H1 (cell line): Measurements from ENCODE around the gene MYO5B. TPM values are rescaled to one million over a fixed set of nuclear protein-coding genes. Genes with fewer than 3 reads are reported as not detected.

Experiments
- CTCF ChIA-PET: fragments of 300-600 bp; sonication (Branson Sonifier 250); formaldehyde crosslinking; loops from one replicate; lab custom pipeline; 2021; ENCODE audit not compliant: partially characterized antibody; lab: Charles Lee
- POLR2A ChIA-PET: fragments of 300-600 bp; sonication (Branson Sonifier 250); formaldehyde crosslinking; loops from one replicate; lab custom pipeline; 2021; ENCODE audit warnings: inconsistent platforms; ENCODE audit not compliant: partially characterized antibody; lab: Charles Lee
- DNase-seq, 2 experiments: peaks; one replicate each; pipeline versions ENCODE4 v3.0.0 to v3.0.0-alpha.2; 2010 to 2022; ENCODE audit warnings: low spot score in 2 of 2, low read depth in 1 of 2, mixed read lengths in 1 of 2
- FAIRE-seq: peaks from 2 replicates; lab custom pipeline; 2011; peaks lifted over from hg19 to GRCh38; lab: Jason Lieb, UNC
- H2AFZ ChIP-seq: 2 replicates; pipeline ENCODE4 v1.8.1; 2012; ENCODE audit warnings: low read length, inconsistent platforms
- H2AK5ac ChIP-seq: 2 replicates; pipeline ENCODE4 v1.6.1; 2013; ENCODE audit warnings: low read depth, low read length
- H2BK120ac ChIP-seq: replicated peaks from 2 replicates; pipeline ENCODE3; 2013; ENCODE audit warnings: low read depth, low read length, inconsistent platforms
- H2BK12ac ChIP-seq: 2 replicates; pipeline ENCODE4 v1.6.1; 2013; ENCODE audit warnings: low read depth, low read length
- H2BK15ac ChIP-seq: 2 replicates; pipeline ENCODE4 v1.6.1; 2013; ENCODE audit warnings: low read length
- H2BK20ac ChIP-seq: 2 replicates; pipeline ENCODE4 v1.6.1; 2013; ENCODE audit warnings: low read length
- H2BK5ac ChIP-seq: 2 replicates; pipeline ENCODE4 v1.6.1; 2013; ENCODE audit warnings: low read depth, low read length
- H3K14ac ChIP-seq: 2 replicates; pipeline ENCODE4 v1.6.1; 2013; ENCODE audit warnings: inconsistent platforms; ENCODE audit not compliant: insufficient read length
- H3K18ac ChIP-seq: 2 replicates; pipeline ENCODE4 v1.6.1; 2013; ENCODE audit warnings: low read length; ENCODE audit errors: extremely low read depth
- H3K23ac ChIP-seq: 2 replicates; pipeline ENCODE4 v1.6.1; 2013; ENCODE audit warnings: inconsistent platforms; ENCODE audit not compliant: insufficient read length
- H3K23me2 ChIP-seq: 2 replicates; pipeline ENCODE4 v1.6.1; 2013; ENCODE audit warnings: low read depth, low read length
- H3K27ac ChIP-seq: 2 replicates; pipeline ENCODE4 v1.6.1; 2011; ENCODE audit warnings: low read depth, low read length, inconsistent platforms
- H3K27me3 ChIP-seq, 4 experiments: replicated peaks in 1 of 4; 1 replicate in 1 of 4; 2 replicates in 3 of 4; pipeline versions ENCODE4 v1.6.1 to v1.8.1; 2011 to 2013; ENCODE audit warnings: low read length in 3 of 4, mild to moderate bottlenecking in 3 of 4, inconsistent platforms in 2 of 4, mixed read lengths in 2 of 4, moderate library complexity in 1 of 4; ENCODE audit not compliant: control insufficient read depth in 3 of 4, insufficient read depth in 3 of 4; ENCODE audit errors: extremely low read depth in 1 of 4
- H3K36me3 ChIP-seq, 4 experiments: 2 replicates each; pipeline versions ENCODE4 v1.6.1 to v1.8.1; 2011 to 2013; ENCODE audit warnings: mild to moderate bottlenecking in 4 of 4, low read length in 3 of 4, moderate library complexity in 2 of 4, control low read depth in 1 of 4, inconsistent platforms in 1 of 4; ENCODE audit not compliant: insufficient read depth in 4 of 4, control insufficient read depth in 2 of 4
- H3K4ac ChIP-seq: replicated peaks from 2 replicates; pipeline ENCODE3; 2013; ENCODE audit warnings: low read length, low read depth, mixed read lengths, inconsistent platforms; ENCODE audit not compliant: insufficient read length
- H3K4me1 ChIP-seq, 4 experiments: replicated peaks in 1 of 4; 1 replicate in 1 of 4; 2 replicates in 3 of 4; pipeline versions ENCODE4 v1.6.1 to v1.8.1; 2011 to 2013; ENCODE audit warnings: low read length in 3 of 4, inconsistent platforms in 2 of 4, mixed read lengths in 1 of 4; ENCODE audit not compliant: insufficient read depth in 4 of 4, control insufficient read depth in 3 of 4
- H3K4me2 ChIP-seq, 2 experiments: 2 replicates each; pipeline versions ENCODE4 v1.6.1 to v1.8.1; 2011 to 2013; ENCODE audit warnings: low read depth in 2 of 2, low read length in 2 of 2, control low read depth in 1 of 2, inconsistent platforms in 1 of 2, mild to moderate bottlenecking in 1 of 2; ENCODE audit not compliant: insufficient read depth in 1 of 2
- H3K4me3 ChIP-seq, 4 experiments: fragments of 200-600, 300-600 bp in 1 of 4; sonication (generic), shearing (Covaris generic), sonication (Bioruptor Twin) in 1 of 4; 2 replicates each; pipeline versions ENCODE4 v1.5.1 to v1.8.1; 2011 to 2016; ENCODE audit warnings: low read length in 4 of 4, low read depth in 3 of 4, control low read depth in 2 of 4, inconsistent platforms in 2 of 4, mild to moderate bottlenecking in 2 of 4, mixed read lengths in 1 of 4, moderate library complexity in 1 of 4; ENCODE audit not compliant: insufficient read depth in 2 of 4; ENCODE audit errors: extremely low read depth in 1 of 4
- H3K56ac ChIP-seq: replicated peaks from 2 replicates; pipeline ENCODE3; 2013; ENCODE audit warnings: low read depth, mild to moderate bottlenecking, mixed read lengths, low read length, inconsistent platforms; ENCODE audit not compliant: insufficient read length
- H3K79me1 ChIP-seq: 2 replicates; pipeline ENCODE4 v1.6.1; 2013; ENCODE audit warnings: low read depth, low read length, control low read depth
- H3K79me2 ChIP-seq, 2 experiments: 2 replicates each; pipeline versions ENCODE4 v1.6.1 to v1.8.1; 2012 to 2013; ENCODE audit warnings: low read length in 2 of 2, mild to moderate bottlenecking in 2 of 2, inconsistent platforms in 1 of 2; ENCODE audit not compliant: insufficient read depth in 2 of 2, control insufficient read depth in 1 of 2
- H3K9ac ChIP-seq, 4 experiments: replicated peaks in 1 of 4; 1 replicate in 1 of 4; 2 replicates in 3 of 4; pipeline versions ENCODE4 v1.6.1 to v1.8.1; 2011 to 2013; ENCODE audit warnings: low read depth in 3 of 4, low read length in 3 of 4, control low read depth in 2 of 4, mild to moderate bottlenecking in 2 of 4, moderate library complexity in 2 of 4, inconsistent platforms in 1 of 4; ENCODE audit errors: extremely low read depth in 1 of 4
- H3K9me3 ChIP-seq, 2 experiments: 2 replicates each; pipeline versions ENCODE4 v1.6.1 to v1.8.1; 2012 to 2013; ENCODE audit warnings: mild to moderate bottlenecking in 2 of 2, moderate library complexity in 2 of 2, control low read depth in 1 of 2, inconsistent platforms in 1 of 2, low read depth in 1 of 2, low read length in 1 of 2, mixed read lengths in 1 of 2; ENCODE audit not compliant: insufficient read depth in 2 of 2
- H4K20me1 ChIP-seq, 2 experiments: replicated peaks in 1 of 2; 2 replicates each; pipeline versions ENCODE3 to v1.8.1; 2011 to 2013; ENCODE audit warnings: inconsistent platforms in 2 of 2, low read length in 2 of 2, mild to moderate bottlenecking in 1 of 2; ENCODE audit not compliant: insufficient read depth in 2 of 2, control insufficient read depth in 1 of 2
- H4K5ac ChIP-seq: 2 replicates; pipeline ENCODE4 v1.6.1; 2013; ENCODE audit warnings: low read length, low read depth, mixed read lengths, inconsistent platforms; ENCODE audit not compliant: insufficient read length
- H4K8ac ChIP-seq: 2 replicates; pipeline ENCODE4 v1.8.0; 2013; ENCODE audit warnings: mild to moderate bottlenecking, moderate library complexity, low read length, inconsistent platforms; ENCODE audit not compliant: insufficient read depth; ENCODE audit errors: extremely low read depth
- H4K91ac ChIP-seq: replicated peaks from 2 replicates; pipeline ENCODE3; 2013; ENCODE audit warnings: low read length, mixed read lengths, inconsistent platforms; ENCODE audit not compliant: insufficient read length
- CHD1 ChIP-seq: IDR thresholded peaks from 2 replicates; pipeline ENCODE4 v1.6.1; 2012; ENCODE audit warnings: low read depth, low read length, improper control_type of control experiment
- CHD2 ChIP-seq: IDR thresholded peaks from 2 replicates; pipeline ENCODE4 v1.6.1; 2012; ENCODE audit warnings: low read length, improper control_type of control experiment
- CTBP2 ChIP-seq: IDR thresholded peaks from 2 replicates; pipeline ENCODE4 v1.7.0; 2011; ENCODE audit warnings: borderline replicate concordance, mild to moderate bottlenecking, moderate library complexity, mixed read lengths, low read length; ENCODE audit not compliant: insufficient read depth, insufficient read length
- WGBS, 2 experiments: shearing (Covaris generic) in 1 of 2; methylation state at CpG; one replicate each; pipeline versions ENCODE4 v1.1.6 to v1.1.7; 2013 to 2015; ENCODE audit warnings: low lambda C conversion rate in 2 of 2, mixed read lengths in 2 of 2, inconsistent platforms in 1 of 2, low coverage in 1 of 2, missing lambda C conversion rate in 1 of 2; ENCODE audit not compliant: insufficient replicate concordance in 2 of 2, insufficient coverage in 1 of 2, insufficient read length in 1 of 2; ENCODE audit errors: extremely low coverage in 1 of 2, missing lambda C conversion rate in 1 of 2; 5-methylcytosine and 5-hydroxymethylcytosine counted together
- polyA plus RNA-seq, 7 experiments: library from polyadenylated mRNA; depleted of rRNA in 3 of 7; stranded (reverse) in 5 of 7; unstranded in 2 of 7; fragments of >200 nt in 5 of 7; fragments of 200-250 nt in 2 of 7; gene quantifications; 1 replicate in 5 of 7; 2 replicates in 1 of 7; 4 replicates in 1 of 7; pipeline versions ENCODE4 v1.2.1 to v1.2.3, GENCODE V29; 2011 to 2013; ENCODE audit warnings: missing spikeins in 2 of 7, mixed read lengths in 2 of 7
- total RNA-seq: library from RNA; stranded (reverse); fragmentation: NEBNext Ultra II Directional; extraction: Animal tissue kit (Norgen Biotek cat#: 25700); gene quantifications from 2 replicates; pipeline ENCODE4 v1.2.1, GENCODE V29; 2021

MYO5B gene
- total and polyA plus RNA-seq, 2 of the 8 experiments (the other 6 are each of a cell fraction or from before 2014, with no cell fraction given): 6.4 to 7.7 TPM

- Histone ChIP-seq H3K79me2 (no peaks in the 10 kb centered on the region), H3K27me3 (no peaks in the 10 kb centered on the region)
Observed at GRCh38 chr18:50142441-50143120, 52.4 kb downstream of the MYO5B start.

More at GRCh38 chr18:50142441-50143120, 52.4 kb downstream of the MYO5B start:
- no peak overlapping the region for H2BK20ac ChIP-seq
- H3K9me3 ChIP-seq: no peaks in the 10 kb centered on the region
- H4K20me1 ChIP-seq: no peaks in the 10 kb centered on the region
- 84% methylated on average over 6 of the region's 6 CpGs; no CpG with 5 or more reads in 1 of the 2 experiments for WGBS, 2 experiments
- H2AFZ ChIP-seq: no peak overlapping the region
- no peak overlapping the region for H3K4me3 ChIP-seq
- H3K36me3 ChIP-seq: no peaks in the 10 kb centered on the region
- DNase-seq: no peak
- FAIRE-seq: no peak
- no peak overlapping the region for H2BK5ac ChIP-seq
- no peak overlapping the region for H3K14ac ChIP-seq
- H3K56ac ChIP-seq: no peak overlapping the region
- no peak overlapping the region for H3K18ac ChIP-seq
- no peak overlapping the region for H3K4me2 ChIP-seq
- H3K4me1 ChIP-seq: no peaks in the 10 kb centered on the region
- H3K79me1 ChIP-seq: no peaks in the 10 kb centered on the region
- H4K91ac ChIP-seq: no peak overlapping the region
- no peak overlapping the region for H4K8ac ChIP-seq
- POLR2A ChIA-PET: no interaction called here
- TF ChIP-seq CHD1: no peak
- TF ChIP-seq CHD2: no peak
- no peak for TF ChIP-seq CTBP2
- no peak overlapping the region for H2BK12ac ChIP-seq
- H3K4ac ChIP-seq: no peak overlapping the region
- no peak overlapping the region for H2BK120ac ChIP-seq
- no peaks in the 10 kb centered on the region for H3K23me2 ChIP-seq
- H3K23ac ChIP-seq: no peak overlapping the region
- H2BK15ac ChIP-seq: no peak overlapping the region
- H3K9ac ChIP-seq: no peak overlapping the region
- H4K5ac ChIP-seq: no peak overlapping the region
- no peak overlapping the region for H3K27ac ChIP-seq
- no peak overlapping the region for H2AK5ac ChIP-seq
- CTCF ChIA-PET: interaction anchor here (0.7 to 2.8 kb wide), 6 partner anchors 12 to 129 kb away, joined by 3 to 12 read pairs (median 3); no protein-coding TSS in a partner anchor
